ENCODE measurements around the gene EEIG1.

- TF ChIP-seq REST (IDR thresholded peaks at IDR 0.05; ENCODE audit: insufficient read depth in 1 of 2, low read depth in 2 of 2, low read length in 2 of 2): no peak
- no peak for TF ChIP-seq POLR2AphosphoS5 (IDR thresholded peaks at IDR 0.05; ENCODE audit: low read depth, low read length)
Measured at GRCh38 chr9:128002959-128003358, 22.2 kb upstream of the EEIG1 start.
